Esophagus squamous epithelium (tissue), 4 donors: ENCODE results near the gene CCIN.

Experiments used
- POLR2A ChIP-seq, 4 donors: fragments of 450-650 bp; IDR thresholded peaks; one replicate each; pipeline ENCODE4 v1.6.1; 2017; ENCODE audit warnings: antibody characterized with exemption in 4 of 4, mild to moderate bottlenecking in 4 of 4, moderate library complexity in 3 of 4
- TF ChIP-seq, protein P1 (sequence below), 6 experiments: fragments of 450-650 bp in 4 of 6; fragments of 200-600 bp in 2 of 6; sonication (generic) in 2 of 6; IDR thresholded peaks; one replicate each; pipeline ENCODE4 v1.5.1; 2016 to 2019; ENCODE audit warnings: antibody characterized with exemption in 6 of 6, mild to moderate bottlenecking in 4 of 6, moderate library complexity in 4 of 6

DNA sequence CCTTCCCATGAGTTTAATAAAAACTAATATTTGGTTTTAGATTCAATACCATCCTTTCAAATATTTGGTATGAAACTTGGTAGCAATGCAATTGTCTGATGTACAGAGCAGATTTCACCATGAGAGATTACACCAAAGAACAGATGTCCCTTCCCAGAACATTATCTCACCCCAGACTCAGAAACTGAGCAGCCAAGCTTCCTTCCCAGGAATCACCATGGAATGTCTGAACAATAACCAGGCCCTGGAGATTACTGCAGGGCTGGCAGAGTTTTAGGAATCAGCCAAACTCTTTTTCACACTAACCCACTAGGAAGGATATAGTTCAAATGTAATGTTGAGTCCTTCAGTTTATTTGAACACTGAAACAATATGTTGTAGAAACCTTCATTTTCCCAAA lies 45.4 kb downstream of the CCIN start:
- TF ChIP-seq, protein P1, sequence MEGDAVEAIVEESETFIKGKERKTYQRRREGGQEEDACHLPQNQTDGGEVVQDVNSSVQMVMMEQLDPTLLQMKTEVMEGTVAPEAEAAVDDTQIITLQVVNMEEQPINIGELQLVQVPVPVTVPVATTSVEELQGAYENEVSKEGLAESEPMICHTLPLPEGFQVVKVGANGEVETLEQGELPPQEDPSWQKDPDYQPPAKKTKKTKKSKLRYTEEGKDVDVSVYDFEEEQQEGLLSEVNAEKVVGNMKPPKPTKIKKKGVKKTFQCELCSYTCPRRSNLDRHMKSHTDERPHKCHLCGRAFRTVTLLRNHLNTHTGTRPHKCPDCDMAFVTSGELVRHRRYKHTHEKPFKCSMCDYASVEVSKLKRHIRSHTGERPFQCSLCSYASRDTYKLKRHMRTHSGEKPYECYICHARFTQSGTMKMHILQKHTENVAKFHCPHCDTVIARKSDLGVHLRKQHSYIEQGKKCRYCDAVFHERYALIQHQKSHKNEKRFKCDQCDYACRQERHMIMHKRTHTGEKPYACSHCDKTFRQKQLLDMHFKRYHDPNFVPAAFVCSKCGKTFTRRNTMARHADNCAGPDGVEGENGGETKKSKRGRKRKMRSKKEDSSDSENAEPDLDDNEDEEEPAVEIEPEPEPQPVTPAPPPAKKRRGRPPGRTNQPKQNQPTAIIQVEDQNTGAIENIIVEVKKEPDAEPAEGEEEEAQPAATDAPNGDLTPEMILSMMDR (IDR thresholded peaks at IDR 0.05): no peak
- TF ChIP-seq POLR2A (IDR thresholded peaks at IDR 0.05): no peak
